ENCODE data around the gene FOXQ1. TPM values are rescaled to one million over a fixed set of nuclear protein-coding genes. Genes with fewer than 3 reads are reported as not detected.

FOXQ1 gene
- total RNA-seq, 2 donors from 2014 or later = not detected

- ATAC-seq (replicated peaks in 1 of 2) = no peak
- Mint-ChIP-seq H3K27ac (no peak overlapping the region), H3K9me3 (no peaks in the 10 kb centered on the region), H3K4me3 (no peak overlapping the region), H3K27me3 (ENCODE audit: low read depth) (peaks cover 58% of the 10 kb centered on the region), H3K4me1 (ENCODE audit: low read depth) (no peaks in the 10 kb centered on the region), H3K36me3 (ENCODE audit: insufficient read depth in 2 of 2) (no peaks in the 10 kb centered on the region)
- DNase-seq = no peak
Measured at GRCh38 chr6:1363729-1364572, 52.1 kb downstream of the FOXQ1 start.

Other genes starting within 250 kb of the FOXQ1 start
- not detected for gene FOXF2, start 77.5 kb downstream of the FOXQ1 start, total RNA-seq